NT2/D1 (cell line): ENCODE measurements around the gene CRKL.

ENCODE experiments used
- SUZ12 ChIP-seq: IDR thresholded peaks from 2 replicates; pipeline ENCODE4 v1.6.1; 2011; ENCODE audit not compliant: insufficient read length, insufficient read depth; ENCODE audit errors: extremely low read depth
- YY1 ChIP-seq: IDR thresholded peaks from 2 replicates; pipeline ENCODE4 v1.6.1; 2011; ENCODE audit not compliant: insufficient read length, insufficient read depth
- ZNF274 ChIP-seq: IDR thresholded peaks from 2 replicates; pipeline ENCODE4 v1.6.1; 2011; ENCODE audit warnings: mild to moderate bottlenecking, low read depth, low read length

DNA sequence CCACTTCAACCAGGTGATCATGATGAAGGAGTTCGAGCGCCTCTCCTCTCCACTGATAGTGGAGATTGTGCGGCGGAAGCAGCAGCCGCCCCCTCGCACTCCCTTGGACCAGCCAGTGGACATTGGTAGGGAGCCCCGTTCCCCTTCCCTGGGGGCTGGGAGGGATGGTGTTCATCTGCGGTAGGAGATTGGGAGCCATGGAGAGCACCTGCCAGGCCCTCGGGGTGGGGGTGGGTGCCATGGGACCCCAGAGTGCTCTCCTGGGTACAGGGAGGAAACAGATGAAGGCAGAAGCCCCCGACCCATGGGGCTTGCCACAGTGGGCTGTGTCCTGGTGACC lies 77.7 kb downstream of the CRKL start:
- TF ChIP-seq SUZ12 (no peak), ZNF274 (no peak), YY1 (no peak)
